Psoas muscle (tissue), 8 donors: ENCODE results near the gene ENTPD1. TPM values are rescaled to one million over a fixed set of nuclear protein-coding genes. Genes with fewer than 3 reads are reported as not detected.
"Not testable (repeated sequence)": the region's sequence is repeated elsewhere in the genome, so short reads cannot be mapped to it uniquely, and the experiment has no call there.

ENCODE experiments used
- ATAC-seq, 4 donors: fragments of 200-7000 bp; cut with Tn5 transposase; one replicate each; pipeline ENCODE4 v1.9.1; 2020; ENCODE audit warnings: moderate library complexity in 3 of 4, mild to moderate bottlenecking in 2 of 4
- DNase-seq, 2 donors: peaks; one replicate each; pipeline ENCODE4 v3.0.0-alpha.2; 2020
- H3K27ac ChIP-seq: fragments of 200-600 bp; one replicate; pipeline ENCODE4 v1.8.0; 2022
- H3K27me3 ChIP-seq, 3 donors: fragments of 200-600 bp in 1 of 3; one replicate each; pipeline versions ENCODE4 v1.6.1 to v1.8.0; 2013 to 2022; ENCODE audit warnings: low read length in 2 of 3, mild to moderate bottlenecking in 2 of 3, moderate library complexity in 1 of 3; ENCODE audit not compliant: insufficient read depth in 3 of 3
- H3K36me3 ChIP-seq, 2 donors: fragments of 200-600 bp in 1 of 2; one replicate each; pipeline versions ENCODE4 v1.6.1 to v1.8.0; 2013 to 2022; ENCODE audit warnings: low read depth in 1 of 2, mild to moderate bottlenecking in 1 of 2, moderate library complexity in 1 of 2; ENCODE audit not compliant: insufficient read depth in 1 of 2
- H3K4me1 ChIP-seq: fragments of 200-600 bp; one replicate; pipeline ENCODE4 v1.8.0; 2022
- H3K4me3 ChIP-seq: fragments of 200-600 bp; one replicate; pipeline ENCODE4 v1.8.0; 2022; ENCODE audit warnings: mild to moderate bottlenecking
- H3K9me3 ChIP-seq: fragments of 200-600 bp; one replicate; pipeline ENCODE4 v1.8.0; 2022
- CTCF ChIP-seq: fragments of 200-600 bp; IDR thresholded peaks from one replicate; pipeline ENCODE4 v1.8.0; 2022; ENCODE audit warnings: antibody characterized with exemption
- WGBS, 3 donors: extraction: QIAGEN DNeasy Blood & Tissue Kit; methylation state at CpG; one replicate each; pipeline versions ENCODE4 v1.1.6 to v1.1.7; 2013; 5-methylcytosine and 5-hydroxymethylcytosine counted together
- intact Hi-C, 2 donors: fragments of 100-400 bp; cut with DNase I; formaldehyde crosslinking; loops; one replicate each; pipeline versions ENCODE4 v1.11.0 to v1.14.2; 2022
- polyA plus RNA-seq, 3 donors: library from polyadenylated mRNA; stranded (reverse); fragments of 200-250 nt; gene quantifications; one replicate each; pipeline ENCODE4 v1.2.3, GENCODE V29; 2013
- total RNA-seq, 4 donors: library from RNA; stranded (reverse); fragmentation: NEBNext Ultra II Directional in 2 of 4; extraction: Animal tissue kit (Norgen Biotek cat#: 25700) in 2 of 4; gene quantifications; one replicate each; pipeline versions ENCODE4 v1.2.1 to v1.2.4, GENCODE V29; 2021 to 2023
- donor health status: healthy with polysubstance abuse.
- donor health status: DM: no; HTN: no; CAD: no; lungs with moderate emphysema.
- donor health status: Bipolar disorder and iron deficiency.
- donor health status: healthy.
- donor health status: DM: yes; HTN: yes; CAD: no.
- donor health status: DM: no; HTN: no; CAD: no.
- donor health status: DM: no; HTN: no; CAD: no.
- donor health status: DM: yes; HTN: yes; CAD: no.

Gene ENTPD1
- total and polyA plus RNA-seq, 7 donors, result 1.4 to 3.9 (median 1.7) TPM

- ATAC-seq (no peak), DNase-seq (no peak)
- intact Hi-C loops, result loop anchor here in 1 of 2 donors (10.0 kb wide), 1 partner anchor 502 kb away; no protein-coding TSS in a partner anchor
- Histone ChIP-seq H3K9me3 (no peaks in the 10 kb centered on the region), H3K27me3 (no peaks in the 10 kb centered on the region), H3K36me3 (peaks cover 14 to 28% of the 10 kb centered on the region in 2 donors), H3K4me1 (no peaks in the 10 kb centered on the region), H3K27ac (no peak overlapping the region), H3K4me3 (no peak overlapping the region)
- TF ChIP-seq CTCF, result no peak
- 79 to 88% (median 81%) methylated on average over 2 of the region's 2 CpGs for WGBS, 3 donors
These were observed 110.5 kb downstream of the ENTPD1 start for GRCh38 chr10:95866467-95866842.

GRCh38 chr10:95867866-95868265 lies 111.9 kb downstream of the ENTPD1 start:
- DNase-seq (no peak), ATAC-seq (no peak)
- intact Hi-C loops, result loop anchor here in 1 of 2 donors (10.0 kb wide), 1 partner anchor 503 kb away; no protein-coding TSS in a partner anchor
- no peak overlapping the region for H3K4me3 ChIP-seq
- no peak for TF ChIP-seq CTCF
- no peaks in the 10 kb centered on the region for H3K27me3 ChIP-seq
- 93 to 96% (median 93%) methylated on average over 4 of the region's 4 CpGs for WGBS, 3 donors
- peaks cover 23 to 40% of the 10 kb centered on the region in 2 donors for H3K36me3 ChIP-seq
- no peaks in the 10 kb centered on the region for H3K4me1 ChIP-seq
- H3K9me3 ChIP-seq, result no peaks in the 10 kb centered on the region
- H3K27ac ChIP-seq, result no peak overlapping the region

- H3K27ac ChIP-seq, result no peak overlapping the region
These were observed 116.3 kb downstream of the ENTPD1 start for GRCh38 chr10:95872158-95872711.

GRCh38 chr10:95873139-95873538 lies 117.2 kb downstream of the ENTPD1 start:
- peaks cover 16 to 66% of the 10 kb centered on the region in 2 donors for H3K36me3 ChIP-seq
- no peaks in the 10 kb centered on the region for H3K27me3 ChIP-seq
- ATAC-seq (no peak), DNase-seq (no peak)
- no peak for TF ChIP-seq CTCF
- H3K9me3 ChIP-seq, result no peaks in the 10 kb centered on the region
- H3K4me1 ChIP-seq, result no peaks in the 10 kb centered on the region
- WGBS, 3 donors, result 92 to 98% (median 98%) methylated on average over 2 of the region's 2 CpGs
- intact Hi-C loops, result no loop called here
- H3K4me3 ChIP-seq, result no peak overlapping the region
- H3K27ac ChIP-seq, result no peak overlapping the region

More at GRCh38 chr10:95872158-95872711, 116.3 kb downstream of the ENTPD1 start:
- intact Hi-C loops, result no loop called here
- ATAC-seq (no peak), DNase-seq (no peak)
- Histone ChIP-seq H3K36me3 (peaks cover 23 to 75% of the 10 kb centered on the region in 2 donors), H3K9me3 (no peaks in the 10 kb centered on the region), H3K4me1 (no peaks in the 10 kb centered on the region), H3K27me3 (no peaks in the 10 kb centered on the region), H3K4me3 (no peak overlapping the region)
- 44 to 98% (median 94%) methylated on average over 2 of the region's 2 CpGs for WGBS, 3 donors
- TF ChIP-seq CTCF, result no peak

- WGBS, 3 donors, result 95 to 97% (median 96%) methylated on average over 4 of the region's 4 CpGs
- ATAC-seq (no peak), DNase-seq (no peak)
- intact Hi-C loops, result no loop called here
- no peak for TF ChIP-seq CTCF
- H3K27me3 ChIP-seq, result no peaks in the 10 kb centered on the region
- peaks cover 14 to 64% of the 10 kb centered on the region in 2 donors for H3K36me3 ChIP-seq
- H3K27ac ChIP-seq, result no peak overlapping the region
- no peaks in the 10 kb centered on the region for H3K9me3 ChIP-seq
- no peaks in the 10 kb centered on the region for H3K4me1 ChIP-seq
- H3K4me3 ChIP-seq, result no peak overlapping the region
These were observed 117.7 kb downstream of the ENTPD1 start for GRCh38 chr10:95873651-95874050.

GRCh38 chr10:95874783-95875182 lies 118.8 kb downstream of the ENTPD1 start:
- ATAC-seq, H3K9me3 ChIP-seq, intact Hi-C loops, H3K27me3 ChIP-seq, H3K27ac ChIP-seq, DNase-seq, H3K4me3 ChIP-seq, H3K4me1 ChIP-seq: not testable (repeated sequence)
- H3K36me3 ChIP-seq, result peaks cover 11 to 62% of the 10 kb centered on the region in 2 donors
